Loucy (cell line): Measurements from ENCODE around the gene RPS19.

Experiments
- CTCF ChIP-seq: fragments of 200-600 bp; sonication (generic); conservative IDR thresholded peaks from 2 replicates; pipeline ENCODE4 v1.5.1; 2014; ENCODE audit warnings: mild to moderate bottlenecking, antibody characterized with exemption, low read length
- EZH2phosphoT487 ChIP-seq: fragments of 200-600 bp; IDR thresholded peaks from 2 replicates; pipeline ENCODE4 v1.6.1; 2018; ENCODE audit warnings: antibody characterized with exemption, mild to moderate bottlenecking, moderate library complexity, borderline replicate concordance

DNA sequence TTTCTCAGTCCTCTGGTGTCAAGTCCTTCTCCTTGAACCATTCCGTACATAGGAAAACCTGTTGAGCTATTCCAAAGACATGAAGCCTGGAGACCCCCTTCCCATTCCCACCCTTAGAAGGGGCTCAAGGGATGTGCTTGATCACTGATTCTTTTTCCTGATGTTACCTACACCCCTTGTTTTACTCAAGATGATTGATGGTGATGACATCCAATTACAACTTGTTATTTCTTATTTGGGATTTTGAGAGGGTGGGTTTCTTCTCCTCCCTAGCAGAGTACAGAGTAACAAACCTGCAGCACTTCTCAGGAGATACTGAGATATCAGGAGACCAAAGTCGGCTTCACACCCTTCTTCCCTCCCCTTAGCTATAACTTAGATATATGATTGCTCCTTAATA, 6.7 kb upstream of the RPS19 start:
- no peak for TF ChIP-seq CTCF
- TF ChIP-seq EZH2phosphoT487: no peak
